ENCODE results near the gene MINPP1. TPM values are rescaled to one million over a fixed set of nuclear protein-coding genes. Genes with fewer than 3 reads are reported as not detected.
"Not testable (repeated sequence)": the region's sequence is repeated elsewhere in the genome, so short reads cannot be mapped to it uniquely, and the experiment has no call there.

MINPP1 gene, protein sequence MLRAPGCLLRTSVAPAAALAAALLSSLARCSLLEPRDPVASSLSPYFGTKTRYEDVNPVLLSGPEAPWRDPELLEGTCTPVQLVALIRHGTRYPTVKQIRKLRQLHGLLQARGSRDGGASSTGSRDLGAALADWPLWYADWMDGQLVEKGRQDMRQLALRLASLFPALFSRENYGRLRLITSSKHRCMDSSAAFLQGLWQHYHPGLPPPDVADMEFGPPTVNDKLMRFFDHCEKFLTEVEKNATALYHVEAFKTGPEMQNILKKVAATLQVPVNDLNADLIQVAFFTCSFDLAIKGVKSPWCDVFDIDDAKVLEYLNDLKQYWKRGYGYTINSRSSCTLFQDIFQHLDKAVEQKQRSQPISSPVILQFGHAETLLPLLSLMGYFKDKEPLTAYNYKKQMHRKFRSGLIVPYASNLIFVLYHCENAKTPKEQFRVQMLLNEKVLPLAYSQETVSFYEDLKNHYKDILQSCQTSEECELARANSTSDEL
- 10 to 100 TPM in 1 of 2 donors, 1 to 10 TPM in 1; 8.3 to 13.6 TPM for total RNA-seq

DNA sequence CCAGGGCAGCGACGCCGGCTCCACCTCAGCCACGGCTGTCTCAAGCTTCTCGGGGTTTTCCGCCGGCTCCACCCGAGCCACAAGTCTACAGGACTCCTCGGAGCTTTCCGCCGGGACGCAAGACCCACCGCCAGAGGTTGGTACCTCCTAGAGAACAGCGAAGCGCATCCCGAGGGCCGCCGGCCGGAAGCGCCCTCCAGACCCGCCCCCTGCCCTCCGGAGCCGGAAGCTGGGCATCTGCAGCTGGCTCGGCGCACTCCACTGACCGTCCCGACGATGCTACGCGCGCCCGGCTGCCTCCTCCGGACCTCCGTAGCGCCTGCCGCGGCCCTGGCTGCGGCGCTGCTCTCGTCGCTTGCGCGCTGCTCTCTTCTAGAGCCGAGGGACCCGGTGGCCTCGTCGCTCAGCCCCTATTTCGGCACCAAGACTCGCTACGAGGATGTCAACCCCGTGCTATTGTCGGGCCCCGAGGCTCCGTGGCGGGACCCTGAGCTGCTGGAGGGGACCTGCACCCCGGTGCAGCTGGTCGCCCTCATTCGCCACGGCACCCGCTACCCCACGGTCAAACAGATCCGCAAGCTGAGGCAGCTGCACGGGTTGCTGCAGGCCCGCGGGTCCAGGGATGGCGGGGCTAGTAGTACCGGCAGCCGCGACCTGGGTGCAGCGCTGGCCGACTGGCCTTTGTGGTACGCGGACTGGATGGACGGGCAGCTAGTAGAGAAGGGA is at the start of gene MINPP1:
TSS of gene MINPP1 (plus strand) at position 254 of the 726 bp plus-strand sequence. CDS start at position 277, 23 bp downstream.
- Mint-ChIP-seq H3K4me1 (ENCODE audit: low read depth in 2 of 2) (peaks cover 10 to 18% of the 10 kb centered on the region in 2 donors), H3K27me3 (peaks cover 0 to 8% of the 10 kb centered on the region in 2 donors), H3K4me3 (peak within 1 kb of the TSS; percentile 94), H3K36me3 (peaks cover 9% of the 10 kb centered on the region), H3K27ac (peak within 1 kb of the TSS; percentile 79 to 94), H3K9me3 (no peaks in the 10 kb centered on the region)
- DNase-seq (ENCODE audit: low spot score) (peak; percentile 91), ATAC-seq (peak; percentile 96 to 97)

DNA sequence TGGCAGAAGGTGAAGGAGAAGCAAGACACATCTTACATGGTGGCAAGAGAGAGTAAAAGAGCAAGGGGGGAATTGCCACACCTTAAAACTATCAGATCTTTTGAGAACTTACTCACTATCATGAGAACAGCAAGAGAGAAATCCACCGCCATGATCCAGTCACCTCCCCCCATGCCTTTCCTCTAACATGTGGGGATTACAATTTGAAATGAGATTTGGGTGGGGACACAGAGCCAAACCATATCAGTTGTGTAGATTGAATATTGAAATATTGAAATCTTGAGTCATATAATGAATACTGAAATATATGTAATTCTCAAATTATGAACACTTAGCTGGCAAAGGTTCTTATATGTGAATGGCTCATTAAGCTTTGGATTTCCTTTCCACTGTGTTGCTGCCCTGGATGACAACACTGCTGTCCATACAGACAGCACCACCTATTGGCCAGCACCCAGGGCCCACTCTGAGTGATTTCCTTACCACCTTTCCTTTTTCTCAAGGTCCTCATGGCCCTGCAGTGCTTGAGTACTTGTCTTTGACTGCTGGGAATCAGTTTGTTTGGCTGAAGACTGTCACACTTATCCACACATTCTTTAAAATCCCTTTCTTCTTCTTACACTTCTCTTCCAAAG is 48.0 kb upstream of the MINPP1 start:
- DNase-seq (ENCODE audit: low spot score); H3K36me3 Mint-ChIP-seq; H3K27ac Mint-ChIP-seq; H3K4me1 Mint-ChIP-seq (ENCODE audit: low read depth in 2 of 2); H3K27me3 Mint-ChIP-seq; H3K9me3 Mint-ChIP-seq; H3K4me3 Mint-ChIP-seq: not testable (repeated sequence)
- peak in 1 of 2 donors; percentile 56 for ATAC-seq

DNA sequence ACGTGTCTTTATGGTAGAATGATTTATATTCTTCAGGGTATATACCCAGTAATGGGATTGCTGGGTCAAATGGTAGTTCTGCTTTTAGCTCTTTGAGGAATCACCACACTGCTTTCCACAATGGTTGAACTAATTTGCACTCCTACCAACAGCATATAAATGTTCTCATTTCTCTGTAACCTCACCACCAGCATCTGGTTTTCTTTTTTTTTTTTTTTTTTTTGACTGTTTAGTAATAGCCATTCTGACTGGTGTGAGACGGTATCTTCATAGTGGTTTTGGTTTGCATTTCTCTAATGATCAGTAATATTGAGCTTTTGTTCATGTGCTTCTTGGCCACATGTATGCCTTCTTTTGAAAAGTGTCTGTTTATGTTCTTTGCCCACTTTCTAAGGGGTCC is 42.9 kb upstream of the MINPP1 start:
- H3K27me3 Mint-ChIP-seq; H3K36me3 Mint-ChIP-seq; ATAC-seq; H3K27ac Mint-ChIP-seq; H3K4me1 Mint-ChIP-seq (ENCODE audit: low read depth in 2 of 2); H3K4me3 Mint-ChIP-seq; DNase-seq (ENCODE audit: low spot score); H3K9me3 Mint-ChIP-seq: not testable (repeated sequence)

DNA sequence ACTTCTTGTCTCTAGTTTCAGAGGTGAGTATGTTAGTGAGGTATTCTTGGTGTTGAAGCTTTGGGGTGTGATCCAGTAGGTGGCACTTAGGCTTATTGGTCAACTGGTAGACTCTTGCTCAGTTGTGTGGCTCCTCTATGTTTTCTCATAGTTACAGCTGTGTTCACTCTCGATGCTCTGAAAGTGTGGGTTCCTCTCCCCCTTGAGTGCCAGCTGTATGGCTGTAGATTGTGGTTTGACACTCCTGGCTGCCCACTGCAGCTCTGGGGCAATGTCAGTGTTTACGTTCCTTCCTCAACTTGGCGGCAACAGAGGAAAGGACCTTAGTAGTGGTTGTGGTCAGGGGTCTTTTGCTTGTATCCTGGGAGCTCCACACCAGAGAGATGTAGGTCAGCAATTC is 37.8 kb upstream of the MINPP1 start:
- H3K36me3 Mint-ChIP-seq; H3K4me1 Mint-ChIP-seq (ENCODE audit: low read depth in 2 of 2); DNase-seq (ENCODE audit: low spot score); H3K4me3 Mint-ChIP-seq; H3K27me3 Mint-ChIP-seq; H3K27ac Mint-ChIP-seq; H3K9me3 Mint-ChIP-seq: not testable (repeated sequence)
- peak in 1 of 2 donors; percentile 36 for ATAC-seq

DNA sequence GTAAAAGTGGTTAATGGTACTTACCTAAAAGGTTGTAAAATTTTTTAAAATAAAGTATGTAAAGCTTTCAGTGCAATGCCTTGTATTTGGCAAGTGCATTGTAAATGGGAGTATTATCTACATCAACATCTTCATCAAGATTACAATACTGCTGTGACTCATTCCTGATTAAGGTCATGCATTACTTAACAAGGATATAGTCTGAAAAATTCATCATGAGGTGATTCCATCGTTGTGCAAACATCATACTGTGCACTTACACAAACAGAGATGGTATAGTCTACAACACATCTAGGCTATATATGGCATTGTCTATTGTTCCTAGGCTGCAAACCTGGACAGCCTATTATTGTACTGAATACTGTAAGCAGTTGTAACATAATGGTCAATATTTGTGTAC is 16.0 kb upstream of the MINPP1 start:
- not testable (repeated sequence) for H3K9me3 Mint-ChIP-seq; H3K4me3 Mint-ChIP-seq; H3K36me3 Mint-ChIP-seq; ATAC-seq; H3K4me1 Mint-ChIP-seq (ENCODE audit: low read depth in 2 of 2); DNase-seq (ENCODE audit: low spot score); H3K27me3 Mint-ChIP-seq; H3K27ac Mint-ChIP-seq

DNA sequence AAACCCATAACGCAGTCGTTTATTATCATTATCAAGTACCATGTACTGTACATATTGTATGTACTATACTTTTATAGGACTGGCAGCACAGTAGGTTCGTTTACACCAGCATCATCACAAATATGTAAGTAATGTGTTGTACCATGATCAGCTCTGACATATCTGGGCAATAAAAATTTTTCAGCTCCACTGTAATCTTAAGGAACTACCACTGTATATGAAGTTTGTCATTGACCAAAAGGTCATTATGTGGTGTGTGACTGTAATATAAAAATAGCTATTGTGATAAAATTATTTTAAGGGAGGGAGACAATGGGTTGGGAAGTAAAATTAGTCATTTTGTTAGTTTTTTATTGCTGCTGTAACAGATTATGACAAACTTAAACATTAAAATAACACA is 14.4 kb upstream of the MINPP1 start:
- H3K36me3 Mint-ChIP-seq; ATAC-seq; H3K4me1 Mint-ChIP-seq (ENCODE audit: low read depth in 2 of 2); H3K9me3 Mint-ChIP-seq; DNase-seq (ENCODE audit: low spot score); H3K4me3 Mint-ChIP-seq; H3K27me3 Mint-ChIP-seq; H3K27ac Mint-ChIP-seq: not testable (repeated sequence)

DNA sequence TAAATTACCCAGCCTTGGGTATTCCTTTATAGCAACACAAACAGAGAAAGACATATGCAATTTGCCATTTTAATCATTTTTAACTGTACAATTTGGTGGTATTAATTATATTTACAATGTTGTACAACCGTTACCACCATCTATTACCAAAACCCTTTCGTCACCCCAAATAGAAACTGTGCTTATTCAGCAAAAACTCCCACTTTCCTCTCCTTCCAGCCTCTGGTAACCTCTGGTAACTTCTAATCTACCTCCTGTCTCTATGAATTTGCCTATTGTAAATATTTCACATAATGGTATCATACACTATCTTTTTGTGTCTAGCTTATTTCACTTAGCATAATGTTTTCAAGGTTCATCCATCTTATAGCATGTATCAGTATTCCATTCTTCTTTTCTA is 12.2 kb upstream of the MINPP1 start:
- not testable (repeated sequence) for H3K9me3 Mint-ChIP-seq; ATAC-seq; DNase-seq (ENCODE audit: low spot score); H3K4me3 Mint-ChIP-seq; H3K27ac Mint-ChIP-seq; H3K4me1 Mint-ChIP-seq (ENCODE audit: low read depth in 2 of 2); H3K36me3 Mint-ChIP-seq
- peaks cover 7 to 11% of the 10 kb centered on the region in 2 donors for H3K27me3 Mint-ChIP-seq

DNA sequence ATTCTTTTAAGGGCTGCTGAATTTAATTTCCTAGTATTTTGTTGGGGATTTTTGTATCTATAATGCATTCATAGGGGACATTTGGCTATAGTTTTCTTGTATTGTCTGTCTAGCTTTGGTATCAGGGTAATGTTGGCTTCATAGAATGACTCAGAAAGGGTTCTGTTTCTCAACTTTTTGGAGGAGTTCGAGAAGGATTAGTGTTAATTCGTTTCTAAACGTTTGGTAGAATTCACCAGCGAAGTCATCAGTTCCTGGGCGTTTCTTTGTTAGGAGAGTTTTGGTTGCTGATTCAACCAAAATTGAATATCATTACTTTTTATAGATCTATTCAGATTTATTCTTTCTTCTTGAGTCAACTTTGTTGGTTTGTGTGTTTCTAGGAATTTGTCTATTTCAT is 9.2 kb upstream of the MINPP1 start:
- not testable (repeated sequence) for ATAC-seq; H3K36me3 Mint-ChIP-seq; DNase-seq (ENCODE audit: low spot score); H3K9me3 Mint-ChIP-seq; H3K27ac Mint-ChIP-seq; H3K4me3 Mint-ChIP-seq; H3K4me1 Mint-ChIP-seq (ENCODE audit: low read depth in 2 of 2)
- peaks cover 10 to 12% of the 10 kb centered on the region in 2 donors for H3K27me3 Mint-ChIP-seq

DNA sequence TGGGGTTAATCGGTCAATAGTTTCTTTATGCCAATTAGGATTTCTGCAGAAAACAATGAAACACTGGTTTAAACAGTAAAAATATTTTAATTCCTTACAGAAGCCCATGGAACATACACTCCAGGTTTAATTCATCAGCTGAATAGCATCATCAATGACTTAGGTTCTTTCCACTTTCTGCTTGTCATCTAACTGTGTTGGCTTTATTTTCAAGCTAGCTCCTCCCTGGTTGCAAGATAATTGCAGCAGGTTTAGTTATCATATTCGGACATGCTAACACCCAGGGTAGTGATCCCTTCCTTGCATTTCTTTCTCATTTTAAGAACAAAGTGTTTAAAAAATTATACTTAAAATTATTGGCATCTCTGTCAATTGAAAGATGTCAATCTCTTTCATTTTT is 7.3 kb upstream of the MINPP1 start:
- not testable (repeated sequence) for ATAC-seq; H3K36me3 Mint-ChIP-seq; H3K27ac Mint-ChIP-seq; H3K4me3 Mint-ChIP-seq; DNase-seq (ENCODE audit: low spot score); H3K9me3 Mint-ChIP-seq; H3K4me1 Mint-ChIP-seq (ENCODE audit: low read depth in 2 of 2)
- H3K27me3 Mint-ChIP-seq, result peaks cover 12 to 18% of the 10 kb centered on the region in 2 donors

DNA sequence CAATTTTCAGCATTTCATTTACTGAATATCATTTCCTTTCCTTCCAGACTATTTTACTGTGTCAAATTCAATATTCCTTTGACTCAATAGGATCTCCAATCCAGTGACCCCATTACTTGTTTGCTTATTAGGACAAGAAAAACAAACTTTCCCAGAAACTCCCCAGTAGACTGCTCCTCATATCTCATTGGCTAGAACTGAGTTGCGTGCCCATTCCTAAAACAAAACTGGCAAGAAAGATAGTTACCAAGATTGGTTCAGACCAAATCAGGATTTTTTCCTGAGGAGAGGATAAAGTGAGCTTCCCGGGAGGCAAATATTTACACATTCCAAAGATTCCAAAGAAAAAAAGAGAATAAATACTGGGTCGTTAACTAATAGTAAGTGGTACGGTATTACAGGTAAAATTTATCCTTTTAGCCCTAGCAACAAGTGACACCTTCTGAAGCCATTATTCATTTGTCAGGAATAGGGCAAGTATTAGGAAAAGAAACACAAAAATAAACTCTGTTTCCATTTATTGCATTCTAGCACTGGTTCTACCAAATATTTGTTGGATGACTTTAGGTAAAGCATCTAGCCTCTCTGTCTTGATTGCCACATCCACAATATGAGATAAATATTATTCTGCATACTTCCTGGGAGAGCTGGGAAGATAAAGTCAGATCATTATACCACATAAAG is 6.4 kb upstream of the MINPP1 start:
- H3K27ac Mint-ChIP-seq; H3K9me3 Mint-ChIP-seq; DNase-seq (ENCODE audit: low spot score); ATAC-seq; H3K4me1 Mint-ChIP-seq (ENCODE audit: low read depth in 2 of 2); H3K36me3 Mint-ChIP-seq; H3K4me3 Mint-ChIP-seq: not testable (repeated sequence)
- H3K27me3 Mint-ChIP-seq, result peaks cover 12 to 18% of the 10 kb centered on the region in 2 donors

DNA sequence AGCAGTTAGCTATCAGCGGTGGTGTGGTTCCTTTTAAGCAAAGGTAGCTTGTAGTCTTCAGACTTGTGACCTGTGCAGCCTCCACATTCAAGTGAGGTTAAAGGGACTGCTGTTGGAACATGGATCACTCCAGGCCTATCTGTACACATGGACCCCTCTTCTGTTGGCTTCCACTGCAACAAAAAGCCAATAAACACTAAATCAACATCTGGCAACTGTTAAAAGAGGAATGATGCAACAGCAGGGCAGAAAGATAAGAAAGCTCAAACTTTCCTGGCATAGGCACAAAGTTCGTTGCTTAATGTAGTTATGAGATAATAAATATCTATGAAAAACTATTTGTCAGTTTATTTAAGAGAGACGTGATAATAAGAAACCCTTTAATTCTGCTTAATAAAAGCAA is 4.0 kb upstream of the MINPP1 start:
- peaks cover 12 to 18% of the 10 kb centered on the region in 2 donors for H3K27me3 Mint-ChIP-seq
- DNase-seq (ENCODE audit: low spot score) (no peak), ATAC-seq (no peak)
- no peak overlapping the region for H3K27ac Mint-ChIP-seq
- H3K36me3 Mint-ChIP-seq, result peaks cover 5% of the 10 kb centered on the region
- no peak overlapping the region for H3K4me3 Mint-ChIP-seq
- no peaks in the 10 kb centered on the region for H3K9me3 Mint-ChIP-seq
- H3K4me1 Mint-ChIP-seq (ENCODE audit: low read depth in 2 of 2), result peaks cover 3 to 4% of the 10 kb centered on the region in 2 donors

DNA sequence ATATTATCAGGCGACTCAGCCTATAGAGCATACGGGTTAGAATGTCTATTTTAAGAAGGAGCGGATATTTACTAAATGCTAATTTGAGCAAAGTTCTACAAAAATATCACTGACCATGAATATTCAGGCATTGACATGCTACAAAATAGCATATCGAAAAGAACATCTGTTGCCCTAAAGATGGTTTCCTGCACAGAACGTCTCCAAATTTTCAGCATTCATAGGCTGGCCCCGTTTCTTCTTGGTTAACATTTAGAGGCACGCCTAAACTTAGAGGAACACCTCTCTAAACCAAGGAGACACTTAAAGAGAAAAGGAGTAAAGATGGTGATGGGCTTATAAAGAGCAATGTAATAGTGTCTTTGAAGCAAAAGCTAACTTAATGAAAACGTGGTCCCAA is 1.3 kb upstream of the MINPP1 start:
- no peaks in the 10 kb centered on the region for H3K9me3 Mint-ChIP-seq
- H3K27me3 Mint-ChIP-seq, result peaks cover 0 to 8% of the 10 kb centered on the region in 2 donors
- H3K36me3 Mint-ChIP-seq, result peaks cover 5% of the 10 kb centered on the region
- H3K27ac Mint-ChIP-seq, result peak overlapping the region; percentile 79 to 94
- DNase-seq (ENCODE audit: low spot score) (no peak), ATAC-seq (no peak)
- H3K4me3 Mint-ChIP-seq, result peak overlapping the region; percentile 94
- H3K4me1 Mint-ChIP-seq (ENCODE audit: low read depth in 2 of 2), result peaks cover 10 to 14% of the 10 kb centered on the region in 2 donors

DNA sequence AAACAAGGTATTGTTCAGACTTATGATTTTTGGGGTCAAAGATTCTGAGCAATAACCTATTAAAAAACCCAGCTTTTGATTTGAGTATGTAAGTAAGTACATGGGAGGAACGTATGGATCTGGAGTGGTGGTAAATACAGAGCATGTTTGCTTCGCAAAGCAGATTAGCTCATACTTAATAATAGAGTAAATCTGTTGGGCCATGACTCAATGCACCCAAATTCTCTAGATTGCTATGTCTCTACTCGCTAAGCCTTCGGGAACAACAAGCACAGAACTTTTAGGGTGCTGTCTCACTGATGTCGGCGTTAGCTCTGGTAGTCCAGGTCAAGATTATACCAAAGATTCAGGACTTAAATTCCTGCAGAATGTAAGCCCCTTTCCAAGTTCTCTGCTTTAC is 807 bp upstream of the MINPP1 start:
- Mint-ChIP-seq H3K4me3 (peak overlapping the region; percentile 94), H3K4me1 (ENCODE audit: low read depth in 2 of 2) (peaks cover 10 to 17% of the 10 kb centered on the region in 2 donors), H3K9me3 (no peaks in the 10 kb centered on the region), H3K36me3 (peaks cover 5% of the 10 kb centered on the region), H3K27ac (peak overlapping the region; percentile 79 to 94), H3K27me3 (peaks cover 0 to 8% of the 10 kb centered on the region in 2 donors)
- ATAC-seq (no peak), DNase-seq (ENCODE audit: low spot score) (no peak)
